ENCODE data around the gene TUBB4A.

TUBB4A gene

GRCh38 chr19:6457958-6458694, 44.0 kb downstream of the TUBB4A start:
- Mint-ChIP-seq H3K9me3 (peaks cover 24% of the 10 kb centered on the region), H3K27me3 (ENCODE audit: low read depth, poor library complexity) (peaks cover 35% of the 10 kb centered on the region), H3K4me3 (peak overlapping the region; percentile 90), H3K27ac (no peak overlapping the region), H3K4me1 (peaks cover 29% of the 10 kb centered on the region), H3K36me3 (ENCODE audit: low read depth) (peaks cover 40% of the 10 kb centered on the region)
- no peak for DNase-seq
- no peak for TF ChIP-seq CTCF (IDR thresholded peaks at IDR 0.05)

- TF ChIP-seq CTCF (IDR thresholded peaks at IDR 0.05) = no peak
- peaks cover 15% of the 10 kb centered on the region for H3K27me3 Mint-ChIP-seq (ENCODE audit: low read depth, poor library complexity)
- H3K4me1 Mint-ChIP-seq = peaks cover 29% of the 10 kb centered on the region
- peaks cover 29% of the 10 kb centered on the region for H3K9me3 Mint-ChIP-seq
- no peak overlapping the region for H3K27ac Mint-ChIP-seq
- H3K4me3 Mint-ChIP-seq = no peak overlapping the region
- DNase-seq = no peak
- H3K36me3 Mint-ChIP-seq (ENCODE audit: low read depth) = peaks cover 59% of the 10 kb centered on the region
These were observed 46.2 kb downstream of the TUBB4A start for GRCh38 chr19:6455924-6456323.

- no peak for TF ChIP-seq CTCF (IDR thresholded peaks at IDR 0.05)
- Mint-ChIP-seq H3K27me3 (ENCODE audit: low read depth, poor library complexity) (peaks cover 15% of the 10 kb centered on the region), H3K27ac (no peak overlapping the region), H3K36me3 (ENCODE audit: low read depth) (peaks cover 67% of the 10 kb centered on the region), H3K9me3 (peaks cover 29% of the 10 kb centered on the region), H3K4me3 (no peak overlapping the region), H3K4me1 (peaks cover 18% of the 10 kb centered on the region)
- no peak for DNase-seq
These were observed 48.1 kb downstream of the TUBB4A start for GRCh38 chr19:6453951-6454565.

- Mint-ChIP-seq H3K9me3 (peaks cover 29% of the 10 kb centered on the region), H3K36me3 (ENCODE audit: low read depth) (peaks cover 67% of the 10 kb centered on the region), H3K27me3 (ENCODE audit: low read depth, poor library complexity) (peaks cover 9% of the 10 kb centered on the region), H3K27ac (no peak overlapping the region), H3K4me3 (no peak overlapping the region), H3K4me1 (peaks cover 7% of the 10 kb centered on the region)
- DNase-seq = no peak
- no peak for TF ChIP-seq CTCF (IDR thresholded peaks at IDR 0.05)
These were observed 49.2 kb downstream of the TUBB4A start for GRCh38 chr19:6452899-6453298.

GRCh38 chr19:6452223-6452614, 49.9 kb downstream of the TUBB4A start:
- DNase-seq = no peak
- Mint-ChIP-seq H3K4me3 (no peak overlapping the region), H3K4me1 (peaks cover under 1% of the 10 kb centered on the region), H3K9me3 (peaks cover 29% of the 10 kb centered on the region), H3K27me3 (ENCODE audit: low read depth, poor library complexity) (peaks cover 5% of the 10 kb centered on the region), H3K27ac (no peak overlapping the region), H3K36me3 (ENCODE audit: low read depth) (peaks cover 67% of the 10 kb centered on the region)
- TF ChIP-seq CTCF (IDR thresholded peaks at IDR 0.05) = no peak
